G401 (cell line): ENCODE measurements around the gene SLF2. TPM values are rescaled to one million over a fixed set of nuclear protein-coding genes. Genes with fewer than 3 reads are reported as not detected.

ENCODE experiments used
- DNase-seq: peaks from one replicate; pipeline ENCODE4 v3.0.0-alpha.2; 2015; ENCODE audit warnings: low spot score
- in situ Hi-C: cut with HindIII; loops from 2 replicates; pipeline ENCODE4 v1.10.0; 2016; ENCODE audit warnings: low sequenced_read_pairs, mixed read lengths
- total RNA-seq: library from RNA; depleted of rRNA; stranded (reverse); fragments of >200 nt; shearing (Covaris generic); gene quantifications from 2 replicates; pipeline ENCODE4 v1.2.3, GENCODE V29; 2014; rRNA removed

The SLF2 gene
- total RNA-seq, 1 experiment from 2014 or later: 46.2 TPM

DNA sequence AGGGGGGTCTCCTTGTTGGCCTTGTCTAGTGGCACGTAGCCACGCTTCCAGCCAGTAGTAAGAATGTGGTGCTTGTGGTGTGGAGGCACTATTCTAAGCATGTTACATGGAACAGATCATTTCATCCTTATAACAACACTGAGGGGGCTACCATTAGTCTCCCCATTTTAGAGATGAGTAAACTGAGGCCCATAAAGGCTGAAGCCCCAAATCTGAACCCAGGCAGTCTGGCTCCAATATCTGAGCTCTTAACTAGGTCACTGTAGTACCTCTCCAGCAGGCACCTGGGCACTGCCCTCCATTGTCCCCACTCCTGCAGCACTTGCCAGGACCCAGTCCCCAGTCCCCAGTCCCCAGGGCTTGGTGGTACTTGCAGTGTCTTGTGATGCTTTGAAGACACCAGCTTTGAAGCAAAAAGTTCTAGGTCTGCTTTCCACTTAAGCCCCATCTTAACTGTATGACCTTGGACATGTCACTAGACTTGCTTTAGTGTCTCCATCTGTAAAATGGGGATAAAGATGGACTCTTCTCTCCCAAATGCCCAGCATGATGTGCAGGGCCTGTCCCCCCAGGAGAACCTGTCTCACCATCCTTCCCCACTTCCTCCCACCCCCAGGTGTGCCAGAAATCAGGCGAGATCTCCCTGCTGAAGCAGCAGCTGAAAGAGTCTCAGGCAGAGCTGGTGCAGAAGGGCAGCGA is 93.3 kb downstream of the SLF2 start:
- in situ Hi-C loops: no loop called here
- DNase-seq: no peak

- no peak for DNase-seq
- in situ Hi-C loops: no loop called here
Measured at GRCh38 chr10:101006593-101007098, 93.9 kb downstream of the SLF2 start.

DNA sequence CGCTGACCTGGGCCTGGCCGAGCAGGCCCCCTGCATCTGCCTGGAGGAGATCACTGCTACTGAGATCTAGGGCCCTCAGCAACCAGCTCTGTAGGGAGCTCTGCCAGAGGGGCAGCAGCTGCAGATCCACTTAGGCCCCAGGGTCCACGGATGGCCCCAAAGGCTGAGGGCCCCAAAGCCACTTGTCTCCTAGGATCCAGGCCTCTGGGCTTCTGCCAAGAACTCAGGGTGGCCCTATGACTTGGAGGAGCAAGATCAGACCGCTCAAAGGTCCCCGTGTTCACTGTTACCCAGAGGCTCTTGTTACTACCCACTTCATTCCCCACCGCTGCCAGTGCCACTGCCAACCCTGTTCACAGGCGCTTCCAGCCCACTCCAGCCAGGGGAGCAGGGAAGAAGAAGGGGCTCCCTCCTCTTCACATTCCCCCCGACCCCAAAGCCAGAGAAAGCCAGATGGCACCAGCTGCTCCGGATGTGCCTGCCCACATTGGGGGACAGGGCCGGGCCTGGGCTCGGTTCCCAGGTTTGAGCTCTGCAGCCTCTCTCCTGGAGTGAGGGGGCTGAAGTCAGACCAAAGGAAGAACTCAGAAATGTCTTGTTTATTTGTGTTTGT is 94.4 kb downstream of the SLF2 start:
- DNase-seq: no peak
- in situ Hi-C loops: no loop called here

GRCh38 chr10:101007915-101008822 is 95.4 kb downstream of the SLF2 start:
- no peak for DNase-seq
- in situ Hi-C loops: no loop called here

DNA sequence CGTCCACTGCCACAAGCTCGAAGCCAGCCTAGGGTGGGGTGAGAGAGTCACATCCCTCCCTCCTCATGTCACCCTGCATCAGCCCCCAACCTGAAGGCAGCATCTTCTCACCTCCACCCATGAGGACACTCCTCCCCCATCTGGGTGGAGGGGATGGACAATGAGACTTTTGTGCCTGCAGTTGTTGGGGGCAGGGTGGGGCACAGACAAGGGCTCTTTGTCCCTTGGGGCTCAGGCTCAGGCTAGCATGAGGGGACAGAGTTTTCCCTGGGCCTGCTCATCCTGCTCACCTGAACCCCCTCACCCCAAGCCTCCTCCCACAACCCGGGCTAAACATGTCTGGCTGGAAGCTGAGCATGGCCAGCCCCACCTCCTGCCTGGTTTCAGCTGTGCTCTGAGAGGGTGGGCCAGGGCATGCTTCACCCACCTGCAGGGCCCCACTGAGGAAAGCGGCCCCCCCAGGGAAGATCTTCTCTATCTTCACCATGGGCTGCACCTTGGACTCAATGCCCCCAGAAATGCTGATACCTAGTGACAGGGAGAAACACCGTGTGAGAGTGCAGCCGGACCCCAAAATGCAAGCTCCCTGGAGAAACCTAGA is 96.2 kb downstream of the SLF2 start:
- in situ Hi-C loops: no loop called here
- no peak for DNase-seq

DNA sequence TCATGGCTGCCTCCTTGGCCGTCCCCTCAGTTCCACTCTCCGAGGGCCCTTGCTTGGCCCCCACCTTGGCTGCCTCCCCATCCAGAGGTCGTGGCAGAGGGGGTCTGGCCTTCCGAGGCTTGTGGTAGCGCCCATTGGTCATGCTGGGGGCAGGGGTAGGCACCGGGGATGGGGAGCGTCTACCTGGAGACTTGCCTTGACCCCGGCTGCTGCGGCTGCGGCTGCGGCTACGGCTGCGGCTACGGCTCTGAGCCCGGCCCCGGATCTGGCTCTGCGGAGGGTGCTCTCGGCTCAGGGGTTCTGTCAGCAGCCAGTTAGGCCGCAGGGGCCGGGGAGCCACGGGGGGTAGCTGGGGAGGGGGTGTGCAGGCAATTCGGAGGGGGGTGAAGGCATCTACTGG is 97.6 kb downstream of the SLF2 start:
- in situ Hi-C loops: no loop called here
- DNase-seq: no peak

GRCh38 chr10:101011517-101012423 is 99.0 kb downstream of the SLF2 start:
- DNase-seq: peak; percentile 44
- in situ Hi-C loops: no loop called here

DNA sequence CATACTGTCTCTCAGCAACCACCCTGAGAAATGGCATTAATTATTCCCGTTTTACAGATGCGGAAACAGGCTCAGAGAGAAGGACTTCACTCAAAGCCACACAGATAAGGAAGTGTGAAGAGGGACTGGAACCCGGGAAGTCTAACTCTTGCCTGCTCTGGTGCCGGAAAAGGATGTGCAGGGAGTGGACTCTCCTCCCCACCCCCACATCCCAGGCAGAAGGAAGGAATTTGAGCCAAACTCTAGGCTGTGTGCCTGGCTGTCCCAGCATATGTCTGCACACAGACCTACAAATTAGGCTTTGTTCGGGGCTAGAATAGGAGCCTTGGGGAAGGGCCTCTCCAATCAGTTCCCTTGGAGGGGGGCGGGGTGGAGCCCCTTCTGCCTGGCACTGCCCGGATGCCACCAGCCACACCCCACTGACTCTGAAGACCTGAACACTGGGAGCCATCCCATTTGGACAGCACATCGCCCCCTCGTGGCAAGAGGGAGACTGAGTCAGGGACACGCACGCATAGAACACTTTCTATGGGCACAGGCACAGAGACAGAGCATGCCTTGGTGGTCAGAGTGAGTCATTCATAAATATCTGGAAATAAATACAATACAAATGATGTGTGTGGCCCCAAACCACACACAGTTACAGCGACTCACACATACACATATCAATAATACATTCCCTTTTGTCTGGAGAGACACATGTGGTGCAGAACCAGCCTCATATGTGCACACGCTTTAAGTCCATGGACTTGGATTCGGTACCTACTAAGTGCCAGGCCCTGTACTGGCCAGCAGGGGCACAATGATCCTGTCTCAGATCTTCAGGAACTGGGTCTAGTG is 100.0 kb downstream of the SLF2 start:
- in situ Hi-C loops: no loop called here
- peak; percentile 89 for DNase-seq

DNA sequence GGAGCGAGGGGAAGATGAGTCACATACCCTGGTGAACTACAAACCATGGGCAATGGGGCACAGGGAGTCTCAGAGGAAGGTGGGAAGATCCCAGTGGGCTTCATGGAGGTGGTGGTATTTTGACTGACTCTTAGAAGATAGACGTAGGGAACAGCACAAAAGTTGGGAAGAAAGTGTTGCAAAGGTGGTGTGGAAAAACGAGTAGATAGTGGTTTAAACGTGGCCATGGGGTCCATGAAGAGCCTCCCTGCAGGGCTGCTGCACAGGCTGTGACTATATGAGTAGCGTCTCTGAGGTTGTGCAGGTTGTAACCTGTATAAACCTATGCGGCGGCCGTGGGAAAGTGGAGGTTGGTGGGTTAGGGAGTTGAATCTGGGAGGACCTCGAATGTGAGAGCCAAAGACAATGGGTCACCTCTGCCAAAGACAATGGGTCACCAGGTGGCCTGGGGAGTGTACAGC is 100.6 kb downstream of the SLF2 start:
- in situ Hi-C loops: no loop called here
- no peak for DNase-seq

GRCh38 chr10:101014230-101014884 is 101.6 kb downstream of the SLF2 start:
- in situ Hi-C loops: no loop called here
- DNase-seq: peak; percentile 79

Other genes starting within 250 kb of the SLF2 start
- gene PAX2, start 167.4 kb upstream of the SLF2 start, total RNA-seq: 0.20 and 2.2 TPM in 2 replicates
- gene SEMA4G, start 56.5 kb downstream of the SLF2 start, total RNA-seq: 15.3 and 36.2 TPM in 2 replicates
- gene MRPL43, start 74.5 kb downstream of the SLF2 start, total RNA-seq: 91.6 and 117 TPM in 2 replicates
- 20.9 and 21.7 TPM in 2 replicates for gene TWNK, start 74.6 kb downstream of the SLF2 start, total RNA-seq
- 146 and 166 TPM in 2 replicates for gene LZTS2, start 86.8 kb downstream of the SLF2 start, total RNA-seq
- 2.4 and 4.5 TPM in 2 replicates for gene PDZD7, start 118.2 kb downstream of the SLF2 start, total RNA-seq
- gene SFXN3, start 118.3 kb downstream of the SLF2 start, total RNA-seq: 58.9 and 65.7 TPM in 2 replicates
- 105 and 145 TPM in 2 replicates for gene KAZALD1, start 149.0 kb downstream of the SLF2 start, total RNA-seq
- 0.14 TPM in 1 of 2 replicates, not detected in the other for gene TLX1, start 218.3 kb downstream of the SLF2 start, total RNA-seq